HepG2 (cell line): Measurements from ENCODE around the gene CSNK1G1. TPM values are rescaled to one million over a fixed set of nuclear protein-coding genes. Genes with fewer than 3 reads are reported as not detected.

Experiments
- AGO2 ChIP-seq: fragments of 200-400 bp; formaldehyde crosslinking; optimal IDR thresholded peaks from 2 replicates; pipeline ENCODE3; 2017; ENCODE audit warnings: mild to moderate bottlenecking, low read depth, low read length, moderate library complexity
- ATF7 ChIP-seq, 2 experiments: fragments of 450-650 bp in 1 of 2; sonication (generic) in 1 of 2; formaldehyde crosslinking in 1 of 2; IDR thresholded peaks; 2 replicates each; pipeline versions ENCODE4 v1.4.0 to v1.6.1; 2016 to 2020; ENCODE audit warnings: antibody characterized with exemption in 1 of 2, mild to moderate bottlenecking in 1 of 2, missing genetic modification reagents in 1 of 2
- EED ChIP-seq: sonication (generic); formaldehyde crosslinking; IDR thresholded peaks from 2 replicates; pipeline ENCODE4 v1.5.0; 2020; ENCODE audit warnings: mild to moderate bottlenecking, missing genetic modification reagents
- GFI1 ChIP-seq: sonication (generic); formaldehyde crosslinking; IDR thresholded peaks from 2 replicates; pipeline ENCODE4 v1.5.0; 2020; ENCODE audit warnings: missing genetic modification reagents, mild to moderate bottlenecking, borderline replicate concordance
- HNRNPL ChIP-seq: fragments of 200-400 bp; formaldehyde crosslinking; IDR thresholded peaks from 2 replicates; pipeline ENCODE4 v1.6.1; 2017; ENCODE audit warnings: mild to moderate bottlenecking, low read depth, low read length
- HOXA9 ChIP-seq: sonication (generic); formaldehyde crosslinking; IDR thresholded peaks from 2 replicates; pipeline ENCODE4 v1.8.1; 2022; ENCODE audit warnings: missing genetic modification reagents, mild to moderate bottlenecking, moderate library complexity, borderline replicate concordance
- JUNB ChIP-seq: sonication (generic); formaldehyde crosslinking; IDR thresholded peaks from 2 replicates; pipeline ENCODE4 v1.8.0; 2022; ENCODE audit warnings: missing genetic modification reagents, mild to moderate bottlenecking, borderline replicate concordance
- MBD4 ChIP-seq: IDR thresholded peaks from 2 replicates; pipeline ENCODE4 v1.6.1; 2012; ENCODE audit warnings: low read length, inconsistent platforms, borderline replicate concordance
- MXD1 ChIP-seq: sonication (generic); formaldehyde crosslinking; IDR thresholded peaks from 2 replicates; pipeline ENCODE4 v1.4.0; 2020; ENCODE audit warnings: mild to moderate bottlenecking, missing genetic modification reagents
- NCOR1 ChIP-seq: fragments of 200-600 bp; sonication (generic); IDR thresholded peaks from 2 replicates; pipeline ENCODE4 v1.7.0; 2017; ENCODE audit warnings: antibody characterized with exemption, low read length, borderline replicate concordance
- NFRKB ChIP-seq: fragments of 450-650 bp; IDR thresholded peaks from 2 replicates; pipeline ENCODE4 v1.6.1; 2017
- TARDBP ChIP-seq: sonication (generic); formaldehyde crosslinking; IDR thresholded peaks from 2 replicates; pipeline ENCODE4 v1.8.0; 2022; ENCODE audit warnings: mild to moderate bottlenecking, missing genetic modification reagents
- TBP ChIP-seq: sonication (generic); formaldehyde crosslinking; IDR thresholded peaks from 2 replicates; pipeline ENCODE4 v1.5.0; 2020; ENCODE audit warnings: missing genetic modification reagents
- TEAD2 ChIP-seq: sonication (generic); formaldehyde crosslinking; IDR thresholded peaks from 2 replicates; pipeline ENCODE4 v1.9.0; 2021; ENCODE audit warnings: missing genetic modification reagents
- TOE1 ChIP-seq: sonication (generic); formaldehyde crosslinking; IDR thresholded peaks from 2 replicates; pipeline ENCODE4 v1.4.0; 2020; ENCODE audit warnings: mild to moderate bottlenecking, missing genetic modification reagents
- ZMAT3 ChIP-seq: sonication (generic); formaldehyde crosslinking; conservative IDR thresholded peaks from 2 replicates; pipeline ENCODE4 v1.7.0; 2021; ENCODE audit warnings: missing genetic modification reagents
- ZNF253 ChIP-seq: sonication (generic); formaldehyde crosslinking; IDR thresholded peaks from 2 replicates; pipeline ENCODE4 v1.8.0; 2022; ENCODE audit warnings: mild to moderate bottlenecking, missing genetic modification reagents, borderline replicate concordance
- ZNF431 ChIP-seq: sonication (generic); formaldehyde crosslinking; IDR thresholded peaks from 2 replicates; pipeline ENCODE4 v1.9.0; 2022; ENCODE audit warnings: missing genetic modification reagents, low read depth, mild to moderate bottlenecking, borderline replicate concordance
- ZNF563 ChIP-seq: sonication (generic); formaldehyde crosslinking; IDR thresholded peaks from 2 replicates; pipeline ENCODE4 v1.8.0; 2022; ENCODE audit warnings: mild to moderate bottlenecking, moderate library complexity, missing genetic modification reagents
- ZNF660 ChIP-seq: sonication (generic); formaldehyde crosslinking; IDR thresholded peaks from 2 replicates; pipeline ENCODE4 v1.5.1; 2020; ENCODE audit warnings: mild to moderate bottlenecking, low read depth, missing genetic modification reagents, borderline replicate concordance
- ZNF720 ChIP-seq: sonication (generic); formaldehyde crosslinking; IDR thresholded peaks from 2 replicates; pipeline ENCODE4 v1.4.0; 2020; ENCODE audit warnings: missing genetic modification reagents
- ZNF772 ChIP-seq: sonication (generic); formaldehyde crosslinking; IDR thresholded peaks from 2 replicates; pipeline ENCODE4 v1.5.0; 2020; ENCODE audit warnings: mild to moderate bottlenecking, missing genetic modification reagents
- ZNF788 ChIP-seq: sonication (generic); formaldehyde crosslinking; IDR thresholded peaks from 2 replicates; pipeline ENCODE4 v1.5.0; 2020; ENCODE audit warnings: mild to moderate bottlenecking, missing genetic modification reagents, borderline replicate concordance
- ZSCAN30 ChIP-seq: sonication (generic); formaldehyde crosslinking; IDR thresholded peaks from 2 replicates; pipeline ENCODE4 v1.5.0; 2020; ENCODE audit warnings: mild to moderate bottlenecking, missing genetic modification reagents
- polyA plus RNA-seq, 8 experiments: library from polyadenylated mRNA; depleted of rRNA in 3 of 8; stranded (reverse) in 7 of 8; unstranded in 1 of 8; fragments of >200 nt; fragmentation: Illumina TruSeq in 4 of 8; extraction: Trizol in 4 of 8; gene quantifications; 2 replicates each; pipeline versions ENCODE4 v1.2.1 to v1.2.3, GENCODE V29; 2011 to 2016; ENCODE audit warnings: low read depth in 4 of 8, missing spikeins in 1 of 8, mixed read lengths in 1 of 8; ENCODE audit not compliant: insufficient read depth in 1 of 8
- total RNA-seq, 5 experiments: library from RNA; depleted of rRNA; stranded (reverse); fragments of >200 nt; fragmentation: Illumina TruSeq; extraction: Trizol; gene quantifications; 2 replicates each; pipeline ENCODE4 v1.2.3, GENCODE V29; 2016; ENCODE audit warnings: low read depth in 1 of 5
- TF ChIP-seq, protein P1 (sequence below): sonication (generic); formaldehyde crosslinking; conservative IDR thresholded peaks from 2 replicates; pipeline ENCODE4 v1.4.0; 2020; ENCODE audit warnings: missing genetic modification reagents
- TF ChIP-seq, protein P2 (sequence below): sonication (generic); formaldehyde crosslinking; IDR thresholded peaks from 2 replicates; pipeline ENCODE4 v1.4.0; 2020; ENCODE audit warnings: low read depth, mild to moderate bottlenecking, missing genetic modification reagents
- TF ChIP-seq, protein P3 (sequence below): sonication (generic); formaldehyde crosslinking; IDR thresholded peaks from 2 replicates; pipeline ENCODE4 v1.4.0; 2020; ENCODE audit warnings: missing genetic modification reagents, borderline replicate concordance

The CSNK1G1 gene
- total and polyA plus RNA-seq, 2 of the 13 experiments (the other 11 are each of a cell fraction or from before 2014, with no cell fraction given), result 8.5 to 12.6 TPM

DNA sequence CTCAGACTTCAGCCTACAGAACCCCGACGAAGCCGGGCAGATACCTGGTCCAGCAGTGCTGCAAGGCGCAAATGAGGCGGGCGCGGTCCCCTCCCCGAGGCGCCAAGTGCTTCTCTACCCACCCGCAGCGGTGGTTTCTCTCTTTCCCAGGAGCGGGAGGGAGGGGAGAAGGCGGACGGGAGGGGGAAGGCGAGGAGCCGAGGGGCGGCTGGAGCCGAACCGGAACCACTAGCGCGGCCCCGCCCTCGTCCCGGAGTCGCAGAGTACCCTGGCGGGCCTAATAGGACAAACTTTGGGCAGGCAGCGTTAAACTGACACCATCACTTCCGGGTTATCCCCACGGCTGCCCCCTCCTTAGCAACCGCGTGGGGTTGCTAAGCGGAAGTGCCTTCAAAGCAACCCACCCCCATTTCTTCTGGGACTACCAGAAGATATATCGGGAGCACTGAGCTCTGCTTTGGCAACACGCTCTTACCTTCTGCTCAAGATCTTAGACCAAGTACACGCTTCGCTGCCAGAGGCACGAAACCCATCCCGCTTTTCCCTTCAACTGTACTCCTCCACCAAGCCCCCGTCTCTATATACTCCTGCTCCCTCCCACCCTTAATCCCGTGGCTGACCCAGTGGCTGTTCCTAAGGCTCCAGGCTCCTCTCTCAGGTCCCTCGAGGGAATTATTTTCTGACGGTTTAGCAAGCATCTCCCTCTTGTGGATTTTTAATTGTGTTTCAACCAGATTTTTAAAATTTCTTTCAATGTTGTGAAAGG, at the start of gene CSNK1G1 (continued):
- TF ChIP-seq, protein P1, sequence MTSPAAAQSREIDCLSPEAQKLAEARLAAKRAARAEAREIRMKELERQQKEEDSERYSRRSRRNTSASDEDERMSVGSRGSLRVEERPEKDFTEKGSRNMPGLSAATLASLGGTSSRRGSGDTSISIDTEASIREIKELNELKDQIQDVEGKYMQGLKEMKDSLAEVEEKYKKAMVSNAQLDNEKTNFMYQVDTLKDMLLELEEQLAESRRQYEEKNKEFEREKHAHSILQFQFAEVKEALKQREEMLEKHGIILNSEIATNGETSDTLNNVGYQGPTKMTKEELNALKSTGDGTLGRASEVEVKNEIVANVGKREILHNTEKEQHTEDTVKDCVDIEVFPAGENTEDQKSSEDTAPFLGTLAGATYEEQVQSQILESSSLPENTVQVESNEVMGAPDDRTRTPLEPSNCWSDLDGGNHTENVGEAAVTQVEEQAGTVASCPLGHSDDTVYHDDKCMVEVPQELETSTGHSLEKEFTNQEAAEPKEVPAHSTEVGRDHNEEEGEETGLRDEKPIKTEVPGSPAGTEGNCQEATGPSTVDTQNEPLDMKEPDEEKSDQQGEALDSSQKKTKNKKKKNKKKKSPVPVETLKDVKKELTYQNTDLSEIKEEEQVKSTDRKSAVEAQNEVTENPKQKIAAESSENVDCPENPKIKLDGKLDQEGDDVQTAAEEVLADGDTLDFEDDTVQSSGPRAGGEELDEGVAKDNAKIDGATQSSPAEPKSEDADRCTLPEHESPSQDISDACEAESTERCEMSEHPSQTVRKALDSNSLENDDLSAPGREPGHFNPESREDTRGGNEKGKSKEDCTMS (CRISPR knock-in tag), result no peak
- TF ChIP-seq TEAD2 (CRISPR knock-in tag) (no peak), HNRNPL (no peak), ZNF772 (CRISPR knock-in tag) (peak; percentile 58; the same call in 1 of the 2 replicates), ZNF563 (CRISPR knock-in tag) (no peak), EED (CRISPR knock-in tag) (no peak), ATF7 (IDR thresholded peaks at IDR 0.05) (no peak), ATF7 (CRISPR knock-in tag; IDR thresholded peaks at IDR 0.05) (no peak), MXD1 (CRISPR knock-in tag) (no peak), TARDBP (peak; percentile 58; the same call in 1 of the 2 replicates), TBP (CRISPR knock-in tag) (no peak), JUNB (CRISPR knock-in tag) (no peak), ZSCAN30 (CRISPR knock-in tag) (no peak), AGO2 (no peak), ZNF788 (CRISPR knock-in tag) (peak; percentile 23; the same call in 1 of the 2 replicates), ZMAT3 (no peak), ZNF660 (CRISPR knock-in tag) (no peak), TOE1 (CRISPR knock-in tag) (no peak), GFI1 (CRISPR knock-in tag) (no peak), MBD4 (no peak), ZNF253 (CRISPR knock-in tag) (no peak), ZNF431 (CRISPR knock-in tag) (no peak), NCOR1 (no peak), NFRKB (no peak), HOXA9 (CRISPR knock-in tag) (no peak), ZNF720 (CRISPR knock-in tag) (no peak)
- TF ChIP-seq, protein P2, sequence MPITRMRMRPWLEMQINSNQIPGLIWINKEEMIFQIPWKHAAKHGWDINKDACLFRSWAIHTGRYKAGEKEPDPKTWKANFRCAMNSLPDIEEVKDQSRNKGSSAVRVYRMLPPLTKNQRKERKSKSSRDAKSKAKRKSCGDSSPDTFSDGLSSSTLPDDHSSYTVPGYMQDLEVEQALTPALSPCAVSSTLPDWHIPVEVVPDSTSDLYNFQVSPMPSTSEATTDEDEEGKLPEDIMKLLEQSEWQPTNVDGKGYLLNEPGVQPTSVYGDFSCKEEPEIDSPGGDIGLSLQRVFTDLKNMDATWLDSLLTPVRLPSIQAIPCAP, result no peak
- TF ChIP-seq, protein P3, sequence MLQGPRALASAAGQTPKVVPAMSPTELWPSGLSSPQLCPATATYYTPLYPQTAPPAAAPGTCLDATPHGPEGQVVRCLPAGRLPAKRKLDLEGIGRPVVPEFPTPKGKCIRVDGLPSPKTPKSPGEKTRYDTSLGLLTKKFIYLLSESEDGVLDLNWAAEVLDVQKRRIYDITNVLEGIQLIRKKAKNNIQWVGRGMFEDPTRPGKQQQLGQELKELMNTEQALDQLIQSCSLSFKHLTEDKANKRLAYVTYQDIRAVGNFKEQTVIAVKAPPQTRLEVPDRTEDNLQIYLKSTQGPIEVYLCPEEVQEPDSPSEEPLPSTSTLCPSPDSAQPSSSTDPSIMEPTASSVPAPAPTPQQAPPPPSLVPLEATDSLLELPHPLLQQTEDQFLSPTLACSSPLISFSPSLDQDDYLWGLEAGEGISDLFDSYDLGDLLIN, result no peak
